Glomerular endothelial cell (primary cell): ENCODE results near the gene ABCC3. TPM values are rescaled to one million over a fixed set of nuclear protein-coding genes. Genes with fewer than 3 reads are reported as not detected.

ENCODE experiments used
- DNase-seq: peaks from one replicate; pipeline ENCODE4 v3.0.0-alpha.2; 2011; ENCODE audit warnings: low read depth, low spot score; ENCODE audit errors: extremely low read depth
- total RNA-seq: library from RNA; depleted of rRNA; stranded (reverse); fragments of >200 nt; gene quantifications from 2 replicates; pipeline ENCODE4 v1.2.3, GENCODE V29; 2015

The ABCC3 gene
- total RNA-seq: 1.1 and 2.2 TPM in 2 replicates

DNA sequence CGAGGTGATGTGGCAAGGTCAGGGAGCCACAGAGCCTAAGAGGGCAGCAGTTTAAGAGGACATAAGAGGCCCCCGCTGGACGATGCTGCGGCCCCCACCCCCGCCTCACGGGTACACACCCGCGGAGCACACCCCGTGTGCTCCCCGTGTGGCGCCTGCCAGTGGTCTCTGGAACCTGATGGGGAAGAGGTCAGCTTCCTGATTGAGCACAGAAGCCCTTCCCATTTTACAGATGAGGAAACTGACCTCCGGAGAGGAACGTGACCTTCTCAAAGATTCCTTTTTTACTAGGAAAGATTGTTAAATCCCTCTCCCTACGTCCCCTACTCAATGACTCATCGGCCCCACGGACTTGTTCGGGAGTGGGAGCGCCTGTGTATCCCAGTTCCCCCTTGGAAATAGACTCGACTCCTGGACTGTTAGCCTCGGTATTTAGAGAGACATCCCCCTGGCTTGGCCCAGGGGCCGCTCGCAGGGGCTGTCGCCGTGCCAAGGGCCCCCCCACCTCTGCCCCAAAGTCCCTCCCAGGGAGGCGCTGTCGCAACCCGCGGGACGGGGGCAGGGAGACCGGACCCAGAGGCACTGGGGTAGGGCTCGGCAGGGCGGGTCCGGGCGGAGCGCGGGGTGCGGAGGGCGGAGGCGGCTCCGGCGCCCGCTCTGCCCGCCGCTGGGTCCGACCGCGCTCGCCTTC lies at the start of gene ABCC3:
TSS of gene ABCC3 (plus strand) at position 658 of the 691 bp plus-strand sequence. CDS start 56 bp downstream, outside the sequence.
- no peak for DNase-seq

GRCh38 chr17:50585346-50585745 lies 49.3 kb upstream of the ABCC3 start:
- no peak for DNase-seq

DNA sequence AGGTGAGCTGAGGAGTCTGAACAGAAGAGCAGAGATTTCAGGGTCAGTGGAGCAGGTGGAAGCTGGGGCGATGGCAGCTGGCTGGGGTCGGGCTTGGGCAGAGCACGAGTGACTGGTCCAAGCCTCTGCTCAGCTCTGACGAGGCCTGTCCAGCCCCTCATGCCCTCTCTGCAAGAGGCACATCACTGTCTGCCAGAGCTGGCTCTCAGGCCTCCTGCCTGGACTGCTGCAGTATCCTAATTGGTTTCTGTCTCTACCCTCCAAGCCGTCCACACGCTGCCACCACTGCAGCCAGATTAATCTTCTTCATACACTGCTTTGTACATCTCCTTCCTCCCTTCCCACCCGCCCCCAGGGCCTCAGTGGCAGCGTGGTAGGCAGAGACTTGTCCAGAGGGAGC lies 48.8 kb upstream of the ABCC3 start:
- DNase-seq: no peak

DNA sequence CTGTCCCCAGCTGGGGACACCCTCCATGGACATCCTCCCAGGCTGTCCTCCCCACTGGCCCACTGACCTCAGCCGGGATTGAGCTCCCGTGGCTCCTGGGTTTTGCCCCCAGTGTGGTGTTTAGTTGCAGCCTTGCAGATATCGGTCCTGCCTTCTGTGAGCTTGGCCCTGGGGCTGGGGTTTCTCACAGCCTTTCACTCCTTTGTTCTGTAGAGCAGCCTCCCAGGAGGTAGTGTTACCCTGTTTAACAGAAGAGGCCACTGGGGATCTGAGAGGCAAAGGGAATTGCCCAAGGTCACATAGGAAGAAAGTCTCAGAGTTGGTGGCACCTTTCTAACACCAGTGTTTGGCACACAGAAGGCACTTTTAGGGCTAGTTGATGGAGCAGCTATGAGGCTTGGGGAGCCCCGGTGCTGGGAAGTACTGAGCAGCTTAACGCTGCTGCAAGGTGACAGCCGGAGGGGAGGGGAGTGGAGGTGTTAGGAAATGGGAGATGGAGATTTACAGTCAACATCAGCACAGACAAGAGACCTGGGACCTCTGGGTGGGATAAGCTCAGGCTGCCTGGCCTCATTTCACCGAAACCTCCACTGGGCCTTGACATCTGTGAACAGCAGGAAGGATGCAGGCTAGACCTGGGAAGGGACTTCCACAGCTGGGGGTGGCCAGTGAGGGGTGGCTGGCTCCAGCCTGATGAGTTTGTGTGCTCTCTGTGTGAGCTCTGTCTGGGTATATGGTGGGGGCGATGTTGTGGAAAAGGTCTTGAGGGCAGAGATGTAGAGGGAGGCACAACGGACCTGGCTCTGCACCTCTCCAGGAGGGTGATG lies 48.0 kb upstream of the ABCC3 start:
- DNase-seq: no peak

DNA sequence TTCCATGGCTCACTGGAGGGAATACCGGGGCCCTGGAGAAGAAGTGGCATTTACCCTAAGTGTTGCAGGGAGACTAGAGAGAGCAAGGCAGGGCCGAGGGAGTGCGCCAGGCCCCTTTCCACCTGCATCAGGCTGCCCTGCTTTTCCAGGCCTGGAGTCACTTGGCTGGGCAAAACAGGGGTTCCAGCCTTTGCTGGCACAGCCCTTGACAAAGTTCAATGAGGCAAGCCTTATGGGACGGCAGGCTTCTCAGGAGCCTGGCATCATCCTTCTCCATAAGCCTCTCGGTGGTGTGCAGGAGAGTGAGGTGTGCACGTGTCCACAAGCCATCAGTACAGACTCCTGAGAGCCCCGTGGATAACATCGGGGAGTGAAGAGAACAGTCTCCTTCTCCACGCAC lies 47.1 kb upstream of the ABCC3 start:
- no peak for DNase-seq

- no peak for DNase-seq
Measured at GRCh38 chr17:50588391-50589049, 46.2 kb upstream of the ABCC3 start.

- DNase-seq: no peak
Measured at GRCh38 chr17:50589095-50589705, 45.5 kb upstream of the ABCC3 start.

DNA sequence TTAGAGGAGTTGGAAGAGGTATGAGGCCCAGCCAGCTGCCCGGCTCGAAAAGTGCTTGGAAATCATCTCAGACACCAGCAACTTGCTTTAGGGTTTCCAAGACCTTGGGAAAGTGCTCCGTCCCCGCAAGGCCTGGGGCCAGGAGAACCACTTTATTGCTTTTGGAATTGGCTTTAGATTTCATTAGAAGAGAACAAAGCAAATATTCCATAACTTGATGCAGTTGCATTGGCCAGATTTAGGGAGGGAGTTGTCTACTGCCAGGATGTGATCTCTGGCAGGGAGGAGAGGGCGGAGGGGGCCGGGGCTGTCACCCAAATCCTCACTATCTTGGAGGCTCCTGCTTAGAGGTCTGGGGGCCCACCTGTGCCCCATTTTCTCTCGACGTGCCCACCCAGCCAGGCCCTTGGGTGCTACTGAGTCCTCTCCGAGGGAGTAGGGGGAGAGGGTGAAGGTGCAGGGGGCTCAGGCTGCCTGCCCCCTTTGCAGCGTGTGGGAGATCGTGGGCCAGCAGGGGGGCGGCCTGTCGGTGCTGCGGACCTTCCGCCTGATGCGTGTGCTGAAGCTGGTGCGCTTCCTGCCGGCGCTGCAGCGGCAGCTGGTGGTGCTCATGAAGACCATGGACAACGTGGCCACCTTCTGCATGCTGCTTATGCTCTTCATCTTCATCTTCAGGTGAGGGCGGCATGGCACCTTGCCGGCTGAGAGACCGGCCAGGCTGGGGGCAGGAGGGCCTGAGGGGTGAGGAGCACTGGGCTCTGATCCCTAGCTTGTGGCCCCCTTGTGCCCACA lies 43.5 kb upstream of the ABCC3 start:
- no peak for DNase-seq

- no peak for DNase-seq
Measured at GRCh38 chr17:50593321-50593720, 41.4 kb upstream of the ABCC3 start.

DNA sequence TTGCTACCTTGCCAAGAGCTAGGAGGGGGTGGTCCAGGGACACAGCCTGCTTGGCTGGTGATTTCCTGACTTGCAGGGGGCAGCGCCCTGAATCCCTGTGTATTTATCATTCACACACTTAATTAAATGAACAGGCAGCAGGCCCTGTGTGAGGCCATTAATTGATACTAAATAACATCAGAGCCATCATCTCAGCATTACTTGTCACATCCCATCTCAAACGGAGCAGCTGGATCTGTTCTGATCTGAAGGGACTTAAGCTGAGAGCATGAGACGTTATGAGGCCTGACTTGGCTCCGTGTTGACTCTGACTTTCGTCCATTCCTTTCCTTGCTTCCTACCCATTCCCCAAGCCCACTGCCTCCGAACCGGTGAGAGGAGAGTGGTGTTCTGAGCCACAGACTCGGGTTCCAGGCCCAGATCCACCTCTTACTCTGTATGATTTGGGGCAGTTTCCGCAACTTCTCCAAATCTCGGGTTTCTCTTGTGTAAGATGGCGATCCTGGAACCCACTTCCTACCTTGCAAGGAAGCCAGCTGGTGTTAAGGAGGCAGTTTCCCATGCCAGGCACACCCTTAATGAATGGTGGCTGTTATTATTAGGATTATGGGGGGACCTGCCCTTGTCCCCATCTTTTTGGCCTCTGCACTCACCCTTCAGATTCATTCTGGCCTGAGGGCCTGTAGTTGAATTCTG lies 40.4 kb upstream of the ABCC3 start:
- no peak for DNase-seq

DNA sequence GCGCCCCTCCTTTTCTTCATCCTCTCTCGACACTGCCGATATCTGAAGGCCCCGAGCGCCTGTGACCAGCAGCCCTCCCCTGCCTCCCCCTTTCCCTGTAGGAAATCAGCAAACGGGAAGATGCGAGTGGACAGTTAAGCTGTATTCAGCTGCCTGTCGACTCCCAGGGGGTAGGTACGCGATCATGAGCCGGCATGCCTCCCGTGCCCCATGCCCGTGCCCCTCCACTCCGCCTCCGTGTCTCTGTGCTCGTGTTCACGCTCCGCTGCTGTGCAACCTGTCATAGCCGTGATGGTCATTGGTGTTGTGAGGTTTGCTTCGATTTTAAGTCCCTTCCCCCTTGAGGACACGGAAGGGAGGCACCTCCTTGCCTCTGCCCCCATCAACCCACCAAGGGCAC lies 39.8 kb upstream of the ABCC3 start:
- DNase-seq: no peak

DNA sequence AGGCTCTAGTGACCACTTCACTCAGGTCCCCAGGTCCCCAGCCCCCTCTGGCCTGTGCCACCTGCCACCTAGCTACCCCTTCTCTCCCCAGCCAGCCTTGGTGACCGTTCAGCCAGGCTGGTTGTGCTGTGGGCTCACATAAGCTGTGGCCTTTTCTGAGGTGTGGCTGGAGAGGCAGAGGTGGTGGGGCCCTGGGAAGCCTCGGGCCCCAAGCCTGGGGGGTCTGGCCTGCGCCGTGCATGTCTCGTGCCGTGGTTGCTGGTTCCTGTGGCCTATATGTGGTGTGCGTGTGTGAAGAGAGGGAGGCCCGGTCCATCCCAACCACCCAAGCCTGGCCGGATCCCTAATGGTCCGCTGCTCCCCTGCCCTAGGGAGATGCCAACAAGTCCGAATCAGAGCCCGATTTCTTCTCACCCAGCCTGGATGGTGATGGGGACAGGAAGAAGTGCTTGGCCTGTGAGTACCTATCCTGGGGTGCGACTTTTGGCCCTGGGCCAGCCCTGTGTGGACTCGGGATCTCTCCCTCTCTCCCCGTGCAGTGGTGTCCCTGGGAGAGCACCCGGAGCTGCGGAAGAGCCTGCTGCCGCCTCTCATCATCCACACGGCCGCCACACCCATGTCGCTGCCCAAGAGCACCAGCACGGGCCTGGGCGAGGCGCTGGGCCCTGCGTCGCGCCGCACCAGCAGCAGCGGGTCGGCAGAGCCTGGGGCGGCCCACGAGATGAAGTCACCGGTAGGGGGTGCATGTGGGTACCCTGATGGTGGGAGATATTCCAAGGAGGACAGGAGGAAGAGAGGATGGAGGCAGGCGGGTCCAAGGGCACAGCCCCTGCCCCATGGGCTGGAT lies 38.3 kb upstream of the ABCC3 start:
- DNase-seq: no peak

GRCh38 chr17:50598487-50598886 lies 36.2 kb upstream of the ABCC3 start:
- DNase-seq: no peak

DNA sequence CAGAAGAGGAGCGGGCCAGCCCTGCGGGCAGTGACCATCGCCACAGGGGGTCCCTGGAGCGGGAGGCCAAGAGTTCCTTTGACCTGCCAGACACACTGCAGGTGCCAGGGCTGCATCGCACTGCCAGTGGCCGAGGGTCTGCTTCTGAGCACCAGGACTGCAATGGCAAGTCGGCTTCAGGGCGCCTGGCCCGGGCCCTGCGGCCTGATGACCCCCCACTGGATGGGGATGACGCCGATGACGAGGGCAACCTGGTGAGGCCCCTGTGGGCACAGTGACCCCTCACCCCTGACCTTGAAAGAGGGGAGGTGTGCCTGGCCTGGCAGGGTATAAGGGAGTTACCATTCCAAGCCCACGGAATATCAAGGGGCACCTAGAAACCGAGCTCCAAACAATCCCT lies 35.1 kb upstream of the ABCC3 start:
- no peak for DNase-seq

- no peak for DNase-seq
Measured at GRCh38 chr17:50601823-50602375, 32.8 kb upstream of the ABCC3 start.

GRCh38 chr17:50602836-50603235 lies 31.8 kb upstream of the ABCC3 start:
- DNase-seq: no peak

DNA sequence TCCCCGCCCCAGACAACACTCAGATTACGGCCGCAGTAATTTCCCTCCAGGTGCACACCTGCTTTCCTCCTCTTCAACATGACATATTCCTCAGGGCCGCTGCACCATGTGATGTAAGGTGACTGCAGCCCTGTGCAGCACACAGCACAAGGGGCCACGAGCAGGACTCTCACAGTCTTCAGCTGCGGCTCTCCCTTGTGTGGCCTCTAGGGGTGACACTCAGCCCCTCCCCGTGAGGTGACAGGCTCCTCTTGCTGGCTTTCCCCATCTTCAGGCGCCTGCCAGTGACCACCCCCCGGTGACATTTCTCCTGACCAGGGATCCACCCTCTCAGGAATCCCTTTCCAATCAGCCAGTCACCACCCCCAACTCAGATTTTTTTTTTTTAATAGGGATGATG lies 31.3 kb upstream of the ABCC3 start:
- DNase-seq: no peak

GRCh38 chr17:50604513-50604912 lies 30.2 kb upstream of the ABCC3 start:
- no peak for DNase-seq

DNA sequence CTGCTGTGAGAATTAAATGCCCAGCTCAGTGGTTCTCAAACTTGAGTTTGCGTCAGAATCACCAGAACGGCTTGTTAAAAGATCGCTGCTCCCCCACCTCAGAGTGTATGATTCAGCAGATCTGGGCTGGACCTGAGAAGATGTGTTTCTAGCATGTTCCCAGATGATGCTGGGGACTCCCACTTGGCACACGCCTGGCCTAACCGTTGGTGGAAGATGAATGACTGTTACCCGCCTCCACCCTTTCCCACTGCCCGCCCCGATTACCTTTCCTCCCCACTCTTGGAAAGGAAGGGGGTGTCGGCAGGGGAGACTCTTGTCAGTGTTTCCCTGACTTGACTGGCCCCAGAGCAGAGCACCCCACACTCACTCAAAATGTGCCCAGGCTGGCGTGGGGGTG lies 29.3 kb upstream of the ABCC3 start:
- no peak for DNase-seq
